Left lobe of liver (tissue), 2 donors: ENCODE measurements around the gene GTF2H3. TPM values are rescaled to one million over a fixed set of nuclear protein-coding genes. Genes with fewer than 3 reads are reported as not detected.

Experiments used
- ATAC-seq: fragments of 200-7000 bp; cut with Tn5 transposase; one replicate; pipeline ENCODE4 v1.9.1; 2020; ENCODE audit warnings: mild to moderate bottlenecking, moderate library complexity
- DNase-seq: peaks from one replicate; pipeline ENCODE4 v3.0.0-alpha.2; 2020; ENCODE audit warnings: low spot score
- total RNA-seq: library from RNA; stranded (reverse); gene quantifications from one replicate; pipeline ENCODE4 v1.2.1, GENCODE V29; 2021
- donor health status: DM: no; HTN: no; CAD: no; lungs with moderate emphysema.
- donor health status: DM: no; HTN: yes; CAD: no.

The GTF2H3 gene
- total RNA-seq, 1 donor from 2014 or later: 7.5 TPM

- DNase-seq: no peak
- ATAC-seq: no peak
Measured at GRCh38 chr12:123645380-123645779, 11.8 kb downstream of the GTF2H3 start.

DNA sequence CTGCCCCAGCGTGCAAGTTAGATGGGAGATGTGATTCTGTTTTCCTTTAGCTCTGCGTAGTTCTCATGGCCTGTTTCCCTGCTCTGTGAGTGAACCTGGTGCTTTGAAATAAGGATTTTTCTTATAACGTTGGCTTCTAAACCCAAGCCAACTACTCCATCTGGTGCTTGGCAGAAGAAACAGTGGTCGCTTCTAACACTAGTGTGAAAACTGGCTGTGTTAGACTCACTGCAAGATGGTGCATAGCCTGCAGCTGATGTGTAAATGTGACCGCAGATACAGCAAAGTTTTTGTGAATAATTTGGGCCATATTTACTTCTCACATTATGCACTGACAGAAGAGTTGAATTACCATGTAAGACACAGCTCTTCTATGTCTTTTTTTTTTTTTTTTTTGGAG, 12.2 kb downstream of the GTF2H3 start:
- ATAC-seq (no peak), DNase-seq (no peak)

DNA sequence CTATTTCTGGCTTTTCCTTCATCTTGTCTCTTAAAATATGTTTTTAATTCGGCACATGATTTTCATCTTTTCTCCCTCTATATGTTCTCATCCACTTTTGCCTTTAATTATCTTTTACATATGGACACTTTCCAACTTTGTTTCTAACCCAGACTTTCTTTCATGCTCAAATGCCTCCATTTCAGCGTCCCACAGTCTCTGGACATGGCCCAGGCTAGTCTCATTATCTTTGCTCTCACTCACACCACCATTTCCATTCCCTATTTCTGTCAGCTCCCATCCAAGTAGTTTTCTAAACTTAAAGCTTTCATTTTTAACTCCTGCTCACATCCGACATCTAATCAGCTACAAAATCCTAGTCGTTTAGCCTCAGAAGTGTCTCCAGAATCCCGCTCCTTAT, 14.8 kb downstream of the GTF2H3 start:
- DNase-seq: no peak
- ATAC-seq: no peak

DNA sequence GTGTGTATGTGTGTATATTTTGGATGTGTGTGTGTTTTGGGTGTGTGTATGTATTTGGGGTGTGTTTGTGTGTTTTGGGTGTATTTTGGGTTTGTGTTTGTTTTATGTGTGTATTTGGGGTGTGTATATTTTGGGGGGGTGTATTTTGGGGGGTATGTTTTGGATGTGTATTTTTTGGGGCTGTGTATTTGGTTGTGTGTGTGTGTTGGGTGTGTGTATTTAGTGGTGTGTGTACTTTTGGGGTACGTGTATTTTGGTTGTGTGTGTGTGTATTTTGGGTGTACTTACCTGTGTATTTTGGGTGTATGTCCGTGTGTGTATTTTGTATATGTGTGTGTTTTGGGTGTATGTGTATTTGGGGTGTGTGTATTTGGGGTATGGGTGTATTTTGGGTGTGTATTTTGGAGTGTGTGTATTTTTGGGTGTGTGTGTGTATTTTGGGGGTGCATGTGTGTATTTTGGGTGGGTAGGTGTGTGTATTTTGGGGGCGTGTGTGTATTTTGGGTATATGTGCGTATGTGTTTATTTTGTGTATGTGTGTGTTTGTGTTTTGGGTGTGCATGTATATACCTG, 20.6 kb downstream of the GTF2H3 start:
- ATAC-seq (no peak), DNase-seq (no peak)

DNA sequence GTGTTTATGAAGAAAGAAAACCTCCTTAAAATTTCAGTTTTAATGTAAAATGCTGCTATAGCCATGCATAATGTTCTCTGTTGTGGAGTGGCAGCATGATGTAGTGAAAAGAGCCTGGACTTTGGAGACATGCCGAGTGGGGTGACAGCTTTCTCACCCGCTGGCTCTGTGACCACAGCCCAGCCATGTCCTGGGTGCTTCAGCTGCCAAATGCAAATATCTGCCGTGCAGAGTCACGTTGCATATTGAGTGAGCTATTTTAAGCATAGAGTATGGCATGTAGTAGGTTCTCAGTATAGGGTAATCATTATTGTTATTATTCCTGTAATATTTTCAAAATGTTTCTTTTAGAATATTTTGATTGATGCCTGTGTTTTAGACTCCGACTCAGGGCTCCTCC, 21.8 kb downstream of the GTF2H3 start:
- ATAC-seq (no peak), DNase-seq (no peak)

DNA sequence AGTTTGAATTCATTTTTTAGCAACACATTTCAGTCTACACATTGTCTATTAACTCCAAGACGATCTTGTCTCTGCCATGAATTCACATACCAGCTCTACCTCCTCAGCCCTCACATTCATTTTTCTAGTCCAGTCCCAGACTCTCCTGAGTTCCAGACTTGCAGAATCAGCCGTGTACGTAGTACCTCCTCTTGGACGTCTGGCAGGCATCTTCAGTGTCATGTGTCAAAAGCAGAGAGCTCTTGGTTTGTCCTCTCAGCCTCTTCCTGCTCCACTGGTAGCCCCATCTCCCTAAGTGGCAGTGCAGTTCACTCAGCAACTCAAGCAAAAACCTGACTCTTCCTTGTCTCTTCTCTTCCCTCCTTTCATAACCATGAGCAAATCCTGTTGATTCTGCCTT, 22.8 kb downstream of the GTF2H3 start:
- no peak for ATAC-seq
- DNase-seq: no peak

GRCh38 chr12:123657211-123657610, 23.6 kb downstream of the GTF2H3 start:
- DNase-seq: no peak

GRCh38 chr12:123659996-123660727, 26.5 kb downstream of the GTF2H3 start:
- ATAC-seq: no peak
- no peak for DNase-seq

More at GRCh38 chr12:123657211-123657610, 23.6 kb downstream of the GTF2H3 start:
- ATAC-seq: no peak

DNA sequence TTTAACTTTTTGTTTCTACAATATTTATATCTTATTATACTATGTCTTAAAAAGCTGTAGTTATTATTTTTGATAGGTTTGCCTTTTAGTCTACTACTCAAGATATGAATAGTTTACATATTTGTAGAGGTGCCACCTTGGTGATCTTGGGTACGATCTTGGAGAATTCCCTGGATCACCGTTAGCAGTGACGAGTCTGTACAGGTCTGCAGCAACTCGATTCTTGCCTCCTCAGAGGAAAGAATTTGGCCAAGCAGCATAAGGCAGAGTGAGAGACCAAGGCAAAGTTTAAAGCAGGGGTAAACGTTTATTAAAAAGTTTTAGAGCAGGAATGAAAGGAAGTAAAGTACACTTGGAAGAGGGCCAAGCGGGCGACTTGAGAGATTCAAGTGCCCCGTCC, 34.1 kb downstream of the GTF2H3 start:
- DNase-seq (no peak), ATAC-seq (no peak)

GRCh38 chr12:123670882-123671728, 37.5 kb downstream of the GTF2H3 start, which contains the start of gene TCTN2:
Gene TCTN2, plus strand, starts transcription at chr12:123671113. Its CDS starts 128 bp downstream, at chr12:123671241.
- ATAC-seq: peak; percentile 99
- peak; percentile 90 for DNase-seq

GRCh38 chr12:123671876-123672275, 38.2 kb downstream of the GTF2H3 start:
- DNase-seq: no peak
- ATAC-seq: no peak

GRCh38 chr12:123675436-123675835, 41.8 kb downstream of the GTF2H3 start:
- ATAC-seq (no peak), DNase-seq (no peak)

DNA sequence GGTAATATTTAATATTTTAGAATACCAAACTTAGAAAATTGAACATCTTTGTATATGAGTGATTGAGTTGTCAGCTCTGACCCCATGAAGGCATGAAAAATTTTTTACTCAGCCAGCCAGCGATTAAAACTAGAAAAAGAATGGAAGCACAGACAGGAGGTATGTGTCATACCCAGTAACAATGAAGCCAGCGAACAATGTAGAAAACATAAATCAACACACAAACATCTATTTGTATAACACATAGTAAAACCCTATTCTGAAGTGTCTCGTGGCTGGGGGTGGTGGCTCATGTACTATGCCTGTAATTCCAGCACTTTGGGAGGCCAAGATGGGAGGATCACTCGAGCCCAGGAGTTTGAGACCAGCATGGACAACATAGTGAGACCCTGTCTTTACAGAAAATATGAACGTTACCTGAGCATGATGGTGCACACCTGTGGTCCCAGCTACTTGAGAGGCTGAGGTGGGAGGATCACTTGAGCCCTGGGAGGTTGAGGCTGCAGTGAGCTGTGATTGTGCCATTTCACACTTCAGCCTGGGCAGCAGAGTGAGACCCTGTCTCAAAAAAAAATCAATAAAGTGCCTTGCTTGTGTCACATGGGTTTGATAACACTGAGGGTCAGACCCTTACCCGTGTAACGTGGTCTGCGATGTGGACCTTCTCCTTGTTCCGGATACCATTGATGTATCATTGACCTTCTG, 43.1 kb downstream of the GTF2H3 start:
- no peak for ATAC-seq

GRCh38 chr12:123678981-123679380, 45.4 kb downstream of the GTF2H3 start:
- ATAC-seq: no peak
- DNase-seq: no peak

More for the DNA sequence above, 43.1 kb downstream of the GTF2H3 start:
- DNase-seq: no peak

DNA sequence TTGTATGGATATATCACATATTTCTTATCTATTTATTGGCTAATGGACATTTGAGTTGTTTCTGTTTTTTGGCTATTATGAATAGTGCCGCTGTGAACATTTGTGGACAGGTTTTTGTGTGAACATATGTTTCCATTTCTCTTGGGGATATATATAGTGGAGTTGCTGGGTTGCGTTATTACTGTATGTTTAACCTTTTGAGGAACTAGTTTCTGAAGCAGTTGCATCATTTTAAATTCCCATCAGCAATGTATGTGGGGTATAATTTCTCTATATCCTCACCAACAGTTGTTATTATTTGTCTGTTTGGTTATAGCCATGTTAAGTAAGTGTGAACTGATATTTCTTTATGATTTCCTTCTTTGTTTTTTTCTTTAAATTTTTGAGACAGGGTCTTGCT, 48.0 kb downstream of the GTF2H3 start:
- no peak for ATAC-seq
- no peak for DNase-seq

GRCh38 chr12:123683964-123684363, 50.3 kb downstream of the GTF2H3 start:
- no peak for DNase-seq
- no peak for ATAC-seq

- no peak for ATAC-seq
Measured at GRCh38 chr12:123686636-123687190, 53.1 kb downstream of the GTF2H3 start.

GRCh38 chr12:123690191-123690840, 56.7 kb downstream of the GTF2H3 start:
- DNase-seq: no peak

More at GRCh38 chr12:123686636-123687190, 53.1 kb downstream of the GTF2H3 start:
- no peak for DNase-seq

DNA sequence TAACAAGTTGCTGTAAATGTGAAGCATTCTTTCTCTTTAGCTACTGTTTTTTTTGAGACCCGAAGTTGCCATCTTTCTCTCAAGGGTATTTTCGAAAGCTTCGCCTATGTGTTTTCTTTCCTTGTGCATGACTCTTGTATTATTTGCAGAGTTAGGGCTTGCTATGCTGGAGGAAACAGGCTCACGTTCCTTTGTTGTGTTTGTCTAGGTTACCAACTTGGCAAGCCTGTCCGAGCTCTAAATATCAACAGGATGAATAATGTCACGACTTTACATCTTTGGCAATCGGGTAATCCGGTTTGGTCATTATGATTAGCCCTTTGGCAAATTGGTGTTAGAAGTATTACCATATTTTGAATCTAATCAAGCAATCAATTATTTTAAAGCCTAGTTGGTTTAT, 62.6 kb downstream of the GTF2H3 start:
- DNase-seq (no peak), ATAC-seq (no peak)

More at GRCh38 chr12:123690191-123690840, 56.7 kb downstream of the GTF2H3 start:
- no peak for ATAC-seq

GRCh38 chr12:123696646-123697045, 63.0 kb downstream of the GTF2H3 start:
- DNase-seq (no peak), ATAC-seq (no peak)
